Testis (tissue), 2 donors: Measurements from ENCODE around the gene TIMM17A.

Experiments used
- CTCF ChIP-seq, 3 experiments: fragments of 450-650 bp in 2 of 3; fragments of 200-600 bp in 1 of 3; sonication (generic) in 1 of 3; IDR thresholded peaks; one replicate each; pipeline ENCODE4 v1.5.1; 2016 to 2019; ENCODE audit warnings: antibody characterized with exemption in 3 of 3, mild to moderate bottlenecking in 2 of 3, moderate library complexity in 1 of 3
- POLR2A ChIP-seq: fragments of 450-650 bp; IDR thresholded peaks from one replicate; pipeline ENCODE4 v1.6.1; 2017; ENCODE audit warnings: antibody characterized with exemption, mild to moderate bottlenecking, moderate library complexity

DNA sequence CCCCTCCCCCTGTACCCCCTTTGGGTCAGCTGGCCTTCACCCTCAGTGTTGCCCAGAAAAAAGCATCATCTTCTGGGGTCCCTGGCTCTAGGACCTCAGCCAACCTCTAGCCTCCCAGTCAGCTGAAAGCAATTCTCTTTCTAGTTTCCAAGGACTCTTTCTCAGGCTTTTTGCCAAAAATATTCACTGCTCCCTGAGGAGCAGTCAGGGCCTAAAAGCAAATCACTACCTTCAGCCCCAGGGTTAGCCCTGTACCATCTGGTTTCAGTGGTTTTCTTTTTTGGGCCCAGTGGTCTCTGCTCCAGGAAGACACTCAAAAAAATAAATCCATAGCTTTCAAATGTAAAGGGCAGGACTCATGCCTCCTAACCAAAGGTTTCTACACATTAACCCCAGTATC, 5.8 kb upstream of the TIMM17A start:
- TF ChIP-seq CTCF (IDR thresholded peaks at IDR 0.05) (no peak), POLR2A (no peak)
